KMS-11 (cell line): ENCODE results near the gene TRIM24.

ENCODE experiments used
- H2AFZ ChIP-seq: fragments of 200-600 bp; sonication (generic); 2 replicates; pipeline ENCODE4 v1.6.1; 2016; ENCODE audit warnings: antibody characterized with exemption, mixed run types, low read depth
- H3K27ac ChIP-seq: fragments of 200-600 bp; sonication (generic); 2 replicates; pipeline ENCODE4 v1.6.1; 2016; ENCODE audit warnings: mild to moderate bottlenecking, mixed run types
- H3K27me3 ChIP-seq: fragments of 200-600 bp; sonication (generic); 2 replicates; pipeline ENCODE4 v1.6.1; 2017; ENCODE audit warnings: mild to moderate bottlenecking, low read depth, mixed run types, moderate library complexity; ENCODE audit not compliant: insufficient read depth
- H3K36me3 ChIP-seq: fragments of 200-600 bp; sonication (generic); 2 replicates; pipeline ENCODE4 v1.6.1; 2017; ENCODE audit warnings: mild to moderate bottlenecking, mixed run types; ENCODE audit not compliant: insufficient read depth
- H3K4me1 ChIP-seq: fragments of 200-600 bp; sonication (generic); 2 replicates; pipeline ENCODE4 v1.6.1; 2016; ENCODE audit warnings: mild to moderate bottlenecking, low read depth, mixed run types; ENCODE audit not compliant: poor library complexity, severe bottlenecking
- H3K4me2 ChIP-seq: fragments of 200-600 bp; sonication (generic); 2 replicates; pipeline ENCODE4 v1.7.0; 2016; ENCODE audit warnings: mild to moderate bottlenecking, mixed run types
- H3K4me3 ChIP-seq: fragments of 200-600 bp; sonication (generic); IDR thresholded peaks from 2 replicates; pipeline ENCODE4 v1.6.1; 2017; ENCODE audit warnings: low read depth, low read length, mixed read lengths; ENCODE audit not compliant: insufficient read depth
- H3K79me2 ChIP-seq: fragments of 200-600 bp; sonication (generic); 2 replicates; pipeline ENCODE4 v1.6.1; 2016; ENCODE audit warnings: low read depth, mixed run types; ENCODE audit not compliant: insufficient read depth
- H3K9ac ChIP-seq: fragments of 200-600 bp; sonication (generic); 2 replicates; pipeline ENCODE4 v1.6.1; 2016; ENCODE audit warnings: mild to moderate bottlenecking, mixed run types
- H4K20me1 ChIP-seq: fragments of 200-600 bp; sonication (generic); 2 replicates; pipeline ENCODE4 v1.6.1; 2016; ENCODE audit warnings: mild to moderate bottlenecking, mixed run types; ENCODE audit not compliant: insufficient read depth
- TF ChIP-seq, protein P1 (sequence below): fragments of 200-600 bp; sonication (generic); conservative IDR thresholded peaks from 2 replicates; pipeline ENCODE4 v1.6.1; 2017; ENCODE audit warnings: low read depth, mild to moderate bottlenecking, antibody characterized with exemption, low read length, moderate library complexity, mixed read lengths

The TRIM24 gene

DNA sequence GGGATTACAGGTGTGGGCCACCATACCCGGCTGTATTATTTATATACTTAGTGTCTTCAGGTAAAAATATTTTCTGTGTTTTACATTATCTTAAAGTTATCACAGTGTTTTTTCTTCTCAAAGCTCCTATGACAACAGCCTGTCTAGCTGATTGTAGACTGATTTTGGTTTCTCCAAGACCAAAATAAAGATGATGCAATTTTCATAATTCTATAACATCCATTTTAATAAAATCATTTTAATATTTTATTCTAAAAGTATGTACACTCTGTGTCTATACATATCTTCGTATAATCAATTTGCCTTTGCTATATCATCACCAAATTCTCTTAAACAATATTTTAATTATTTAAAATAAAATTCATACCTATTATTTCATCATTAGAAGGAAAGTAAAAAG is 108.6 kb downstream of the TRIM24 start:
- H3K4me3 ChIP-seq, result no peak overlapping the region
- no peaks in the 10 kb centered on the region for H3K27me3 ChIP-seq
- H2AFZ ChIP-seq, result no peak overlapping the region
- no peaks in the 10 kb centered on the region for H4K20me1 ChIP-seq
- no peak overlapping the region for H3K9ac ChIP-seq
- no peak overlapping the region for H3K27ac ChIP-seq
- no peaks in the 10 kb centered on the region for H3K79me2 ChIP-seq
- no peaks in the 10 kb centered on the region; the same call in 1 of the 2 replicates for H3K36me3 ChIP-seq
- H3K4me2 ChIP-seq, result no peak overlapping the region
- TF ChIP-seq, protein P1, sequence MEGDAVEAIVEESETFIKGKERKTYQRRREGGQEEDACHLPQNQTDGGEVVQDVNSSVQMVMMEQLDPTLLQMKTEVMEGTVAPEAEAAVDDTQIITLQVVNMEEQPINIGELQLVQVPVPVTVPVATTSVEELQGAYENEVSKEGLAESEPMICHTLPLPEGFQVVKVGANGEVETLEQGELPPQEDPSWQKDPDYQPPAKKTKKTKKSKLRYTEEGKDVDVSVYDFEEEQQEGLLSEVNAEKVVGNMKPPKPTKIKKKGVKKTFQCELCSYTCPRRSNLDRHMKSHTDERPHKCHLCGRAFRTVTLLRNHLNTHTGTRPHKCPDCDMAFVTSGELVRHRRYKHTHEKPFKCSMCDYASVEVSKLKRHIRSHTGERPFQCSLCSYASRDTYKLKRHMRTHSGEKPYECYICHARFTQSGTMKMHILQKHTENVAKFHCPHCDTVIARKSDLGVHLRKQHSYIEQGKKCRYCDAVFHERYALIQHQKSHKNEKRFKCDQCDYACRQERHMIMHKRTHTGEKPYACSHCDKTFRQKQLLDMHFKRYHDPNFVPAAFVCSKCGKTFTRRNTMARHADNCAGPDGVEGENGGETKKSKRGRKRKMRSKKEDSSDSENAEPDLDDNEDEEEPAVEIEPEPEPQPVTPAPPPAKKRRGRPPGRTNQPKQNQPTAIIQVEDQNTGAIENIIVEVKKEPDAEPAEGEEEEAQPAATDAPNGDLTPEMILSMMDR, result no peak
- no peaks in the 10 kb centered on the region for H3K4me1 ChIP-seq

GRCh38 chr7:138569418-138569817 is 109.4 kb downstream of the TRIM24 start:
- H3K27me3 ChIP-seq, result no peaks in the 10 kb centered on the region
- H3K36me3 ChIP-seq, result no peaks in the 10 kb centered on the region; the same call in 1 of the 2 replicates

GRCh38 chr7:138570715-138571114 is 110.7 kb downstream of the TRIM24 start:
- Histone ChIP-seq H3K27ac (no peak overlapping the region), H3K36me3 (no peaks in the 10 kb centered on the region; the same call in 1 of the 2 replicates)

More at GRCh38 chr7:138569418-138569817, 109.4 kb downstream of the TRIM24 start:
- Histone ChIP-seq H3K27ac (no peak overlapping the region), H4K20me1 (no peaks in the 10 kb centered on the region), H3K4me1 (no peaks in the 10 kb centered on the region), H3K4me2 (no peak overlapping the region), H3K4me3 (no peak overlapping the region), H2AFZ (no peak overlapping the region), H3K79me2 (no peaks in the 10 kb centered on the region), H3K9ac (no peak overlapping the region)
- TF ChIP-seq, protein P1, result no peak

DNA sequence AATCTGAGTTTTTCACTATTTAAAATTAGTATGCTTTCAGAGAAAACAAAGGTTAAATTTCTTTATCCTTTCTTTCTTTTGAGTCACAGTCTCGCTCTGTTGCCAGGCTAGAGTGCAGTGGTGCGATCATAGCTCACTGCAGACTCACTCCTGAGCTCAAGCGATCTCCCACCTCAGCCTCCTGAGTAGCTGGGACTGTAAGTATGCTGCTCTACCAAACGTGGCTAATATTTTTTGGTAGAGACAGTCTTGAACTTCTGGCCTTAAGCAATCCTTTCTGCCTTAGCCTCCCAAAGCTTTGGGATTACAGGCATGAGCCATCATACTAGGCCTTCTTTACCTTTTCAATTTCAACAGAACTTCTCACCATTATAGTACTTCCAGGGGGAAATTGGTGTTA is 113.7 kb downstream of the TRIM24 start:
- H4K20me1 ChIP-seq, result no peaks in the 10 kb centered on the region
- H3K27me3 ChIP-seq, result no peaks in the 10 kb centered on the region
- no peak overlapping the region for H2AFZ ChIP-seq
- no peak overlapping the region for H3K27ac ChIP-seq
- H3K4me2 ChIP-seq, result no peak overlapping the region
- TF ChIP-seq, protein P1, result no peak
- H3K4me3 ChIP-seq, result no peak overlapping the region
- peaks cover 2% of the 10 kb centered on the region; the same call in 1 of the 2 replicates for H3K36me3 ChIP-seq
- no peaks in the 10 kb centered on the region for H3K79me2 ChIP-seq
- H3K9ac ChIP-seq, result no peak overlapping the region
- H3K4me1 ChIP-seq, result no peaks in the 10 kb centered on the region

More at GRCh38 chr7:138570715-138571114, 110.7 kb downstream of the TRIM24 start:
- H4K20me1 ChIP-seq, result no peaks in the 10 kb centered on the region
- no peaks in the 10 kb centered on the region for H3K27me3 ChIP-seq
- no peak overlapping the region for H3K4me3 ChIP-seq
- H3K79me2 ChIP-seq, result no peaks in the 10 kb centered on the region
- no peak overlapping the region for H2AFZ ChIP-seq
- TF ChIP-seq, protein P1, result no peak
- H3K4me1 ChIP-seq, result no peaks in the 10 kb centered on the region
- no peak overlapping the region for H3K9ac ChIP-seq
- no peak overlapping the region for H3K4me2 ChIP-seq
